Stomach (tissue), 4 donors: ENCODE measurements around the gene C16orf78.

Experiments
- EP300 ChIP-seq: sonication (generic); formaldehyde crosslinking; IDR thresholded peaks from one replicate; pipeline ENCODE4 v1.6.1; 2017; ENCODE audit warnings: antibody characterized with exemption
- POLR2A ChIP-seq, 4 donors: fragments of 450-650 bp; IDR thresholded peaks; one replicate each; pipeline ENCODE4 v1.6.1; 2016; ENCODE audit warnings: antibody characterized with exemption in 4 of 4, control low read depth in 2 of 4, mild to moderate bottlenecking in 1 of 4, moderate library complexity in 1 of 4
- POLR2AphosphoS5 ChIP-seq, 3 donors: sonication (generic); formaldehyde crosslinking; IDR thresholded peaks; one replicate each; pipeline ENCODE4 v1.6.1; 2016; ENCODE audit warnings: antibody characterized with exemption in 3 of 3
- TF ChIP-seq, protein P1 (sequence below), 7 experiments: fragments of 450-650 bp in 4 of 7; fragments of 200-600 bp in 3 of 7; sonication (generic) in 3 of 7; IDR thresholded peaks; one replicate each; pipeline ENCODE4 v1.5.1; 2016 to 2019; ENCODE audit warnings: antibody characterized with exemption in 7 of 7, control low read depth in 2 of 7, mild to moderate bottlenecking in 1 of 7

DNA sequence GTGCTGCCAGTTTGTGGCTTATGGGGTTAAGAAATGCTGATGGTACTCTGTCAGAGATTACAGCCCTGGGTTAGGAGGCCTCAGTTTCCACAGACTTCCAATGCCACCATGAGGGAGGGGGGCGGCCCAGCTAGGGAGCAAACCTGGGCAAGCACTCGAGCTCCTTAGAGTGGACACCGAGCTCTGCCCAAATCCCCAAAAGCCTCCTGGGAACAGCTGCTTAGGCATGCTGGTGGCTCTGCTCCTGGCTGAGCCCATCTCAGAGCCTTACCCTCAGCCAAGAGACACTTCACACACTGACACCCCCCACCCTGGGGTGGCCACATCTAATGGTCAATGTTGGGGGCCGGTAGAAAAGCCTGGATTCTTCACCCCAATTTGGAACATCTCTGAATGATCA is 66.1 kb downstream of the C16orf78 start:
- TF ChIP-seq, protein P1, sequence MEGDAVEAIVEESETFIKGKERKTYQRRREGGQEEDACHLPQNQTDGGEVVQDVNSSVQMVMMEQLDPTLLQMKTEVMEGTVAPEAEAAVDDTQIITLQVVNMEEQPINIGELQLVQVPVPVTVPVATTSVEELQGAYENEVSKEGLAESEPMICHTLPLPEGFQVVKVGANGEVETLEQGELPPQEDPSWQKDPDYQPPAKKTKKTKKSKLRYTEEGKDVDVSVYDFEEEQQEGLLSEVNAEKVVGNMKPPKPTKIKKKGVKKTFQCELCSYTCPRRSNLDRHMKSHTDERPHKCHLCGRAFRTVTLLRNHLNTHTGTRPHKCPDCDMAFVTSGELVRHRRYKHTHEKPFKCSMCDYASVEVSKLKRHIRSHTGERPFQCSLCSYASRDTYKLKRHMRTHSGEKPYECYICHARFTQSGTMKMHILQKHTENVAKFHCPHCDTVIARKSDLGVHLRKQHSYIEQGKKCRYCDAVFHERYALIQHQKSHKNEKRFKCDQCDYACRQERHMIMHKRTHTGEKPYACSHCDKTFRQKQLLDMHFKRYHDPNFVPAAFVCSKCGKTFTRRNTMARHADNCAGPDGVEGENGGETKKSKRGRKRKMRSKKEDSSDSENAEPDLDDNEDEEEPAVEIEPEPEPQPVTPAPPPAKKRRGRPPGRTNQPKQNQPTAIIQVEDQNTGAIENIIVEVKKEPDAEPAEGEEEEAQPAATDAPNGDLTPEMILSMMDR (IDR thresholded peaks at IDR 0.05) = no peak
- TF ChIP-seq POLR2A (IDR thresholded peaks at IDR 0.05) (no peak), POLR2AphosphoS5 (IDR thresholded peaks at IDR 0.05) (no peak), EP300 (no peak)
